HepG2 (cell line): ENCODE results near the gene NENF. TPM values are rescaled to one million over a fixed set of nuclear protein-coding genes. Genes with fewer than 3 reads are reported as not detected.
A peak's percentile ranks its signal among the peaks of the same experiment; 100 is the strongest.

Experiments
- BCL6 ChIP-seq: IDR thresholded peaks from 2 replicates; pipeline ENCODE4 v1.6.1; 2016; ENCODE audit warnings: missing genetic modification reagents, missing compliant biosample characterization
- CHD4 ChIP-seq: fragments of 200-600 bp; sonication (generic); IDR thresholded peaks from 2 replicates; pipeline ENCODE4 v1.7.0; 2017; ENCODE audit warnings: mild to moderate bottlenecking, low read length, borderline replicate concordance
- FOXC1 ChIP-seq: sonication (generic); formaldehyde crosslinking; IDR thresholded peaks from 2 replicates; pipeline ENCODE4 v1.8.0; 2022; ENCODE audit warnings: mild to moderate bottlenecking, missing genetic modification reagents, borderline replicate concordance
- HHEX ChIP-seq: IDR thresholded peaks from 2 replicates; pipeline ENCODE4 v1.6.1; 2016; ENCODE audit warnings: control low read depth
- NFRKB ChIP-seq: fragments of 450-650 bp; IDR thresholded peaks from 2 replicates; pipeline ENCODE4 v1.6.1; 2017
- TBX3 ChIP-seq: fragments of 450-650 bp; IDR thresholded peaks from 2 replicates; pipeline ENCODE4 v1.6.1; 2017; ENCODE audit warnings: antibody characterized with exemption, mild to moderate bottlenecking, inconsistent platforms, borderline replicate concordance
- ZBTB14 ChIP-seq: sonication (generic); formaldehyde crosslinking; IDR thresholded peaks from 2 replicates; pipeline ENCODE4 v1.4.0; 2020; ENCODE audit warnings: missing genetic modification reagents
- ZC3H4 ChIP-seq: sonication (generic); formaldehyde crosslinking; IDR thresholded peaks from 2 replicates; pipeline ENCODE4 v1.4.0; 2020; ENCODE audit warnings: missing genetic modification reagents, borderline replicate concordance
- ZFYVE20 ChIP-seq: sonication (generic); formaldehyde crosslinking; IDR thresholded peaks from 2 replicates; pipeline ENCODE4 v1.8.0; 2023; ENCODE audit warnings: low read depth, mild to moderate bottlenecking, moderate library complexity, missing genetic modification reagents, borderline replicate concordance
- ZNF101 ChIP-seq: sonication (generic); formaldehyde crosslinking; IDR thresholded peaks from 2 replicates; pipeline ENCODE4 v1.4.0; 2020; ENCODE audit warnings: mild to moderate bottlenecking, low read depth, missing genetic modification reagents, borderline replicate concordance
- ZNF503 ChIP-seq: sonication (generic); formaldehyde crosslinking; IDR thresholded peaks from 2 replicates; pipeline ENCODE4 v1.4.0; 2020; ENCODE audit warnings: missing genetic modification reagents
- ZNF607 ChIP-seq: sonication (generic); formaldehyde crosslinking; IDR thresholded peaks from 2 replicates; pipeline ENCODE4 v1.5.1; 2020; ENCODE audit warnings: missing genetic modification reagents, mild to moderate bottlenecking, borderline replicate concordance
- ZNF747 ChIP-seq: sonication (generic); formaldehyde crosslinking; IDR thresholded peaks from 2 replicates; pipeline ENCODE4 v1.8.1; 2023; ENCODE audit warnings: missing genetic modification reagents, mild to moderate bottlenecking, borderline replicate concordance
- ZNF75D ChIP-seq: sonication (generic); formaldehyde crosslinking; IDR thresholded peaks from 2 replicates; pipeline ENCODE4 v1.8.1; 2023; ENCODE audit warnings: missing genetic modification reagents, mild to moderate bottlenecking, borderline replicate concordance
- ZNF773 ChIP-seq: sonication (generic); formaldehyde crosslinking; IDR thresholded peaks from 2 replicates; pipeline ENCODE4 v1.4.0; 2020; ENCODE audit warnings: missing genetic modification reagents, borderline replicate concordance
- ZSCAN31 ChIP-seq: sonication (generic); formaldehyde crosslinking; IDR thresholded peaks from 2 replicates; pipeline ENCODE4 v1.5.0; 2020; ENCODE audit warnings: low read depth, mild to moderate bottlenecking, missing genetic modification reagents
- ZXDC ChIP-seq: sonication (generic); formaldehyde crosslinking; IDR thresholded peaks from 2 replicates; pipeline ENCODE4 v1.5.0; 2020; ENCODE audit warnings: mild to moderate bottlenecking, missing genetic modification reagents
- ZZZ3 ChIP-seq: sonication (generic); formaldehyde crosslinking; IDR thresholded peaks from 2 replicates; pipeline ENCODE4 v1.4.0; 2020; ENCODE audit warnings: missing genetic modification reagents, mild to moderate bottlenecking, borderline replicate concordance
- polyA plus RNA-seq, 8 experiments: library from polyadenylated mRNA; depleted of rRNA in 3 of 8; stranded (reverse) in 7 of 8; unstranded in 1 of 8; fragments of >200 nt; fragmentation: Illumina TruSeq in 4 of 8; extraction: Trizol in 4 of 8; gene quantifications; 2 replicates each; pipeline versions ENCODE4 v1.2.1 to v1.2.3, GENCODE V29; 2011 to 2016; ENCODE audit warnings: low read depth in 4 of 8, missing spikeins in 1 of 8, mixed read lengths in 1 of 8; ENCODE audit not compliant: insufficient read depth in 1 of 8
- total RNA-seq, 5 experiments: library from RNA; depleted of rRNA; stranded (reverse); fragments of >200 nt; fragmentation: Illumina TruSeq; extraction: Trizol; gene quantifications; 2 replicates each; pipeline ENCODE4 v1.2.3, GENCODE V29; 2016; ENCODE audit warnings: low read depth in 1 of 5
- TF ChIP-seq, protein P1 (sequence below): IDR thresholded peaks from 2 replicates; pipeline ENCODE4 v1.6.1; 2016; ENCODE audit warnings: missing biosample characterization, missing genetic modification reagents, low read depth
- TF ChIP-seq, protein P2 (sequence below): sonication (generic); formaldehyde crosslinking; IDR thresholded peaks from 2 replicates; pipeline ENCODE4 v1.5.1; 2020; ENCODE audit warnings: missing genetic modification reagents, mild to moderate bottlenecking, borderline replicate concordance

NENF gene
- total and polyA plus RNA-seq, 2 of the 13 experiments (the other 11 are each of a cell fraction or from before 2014, with no cell fraction given): 31.7 to 40.4 TPM

- TF ChIP-seq ZBTB14: no peak
- TF ChIP-seq NFRKB: no peak
- no peak; the same call in 1 of the 2 replicates for TF ChIP-seq ZSCAN31 (CRISPR knock-in tag)
- TF ChIP-seq TBX3: no peak
- TF ChIP-seq ZNF747 (CRISPR knock-in tag): 0 out of 2 replicates have a peak, but pooled peaks have one; percentile 41
- no peak for TF ChIP-seq ZNF101
- no peak for TF ChIP-seq ZNF503 (CRISPR knock-in tag)
- TF ChIP-seq ZNF607: 0 out of 2 replicates have a peak, but pooled peaks have one; percentile 43
- TF ChIP-seq, protein P1, sequence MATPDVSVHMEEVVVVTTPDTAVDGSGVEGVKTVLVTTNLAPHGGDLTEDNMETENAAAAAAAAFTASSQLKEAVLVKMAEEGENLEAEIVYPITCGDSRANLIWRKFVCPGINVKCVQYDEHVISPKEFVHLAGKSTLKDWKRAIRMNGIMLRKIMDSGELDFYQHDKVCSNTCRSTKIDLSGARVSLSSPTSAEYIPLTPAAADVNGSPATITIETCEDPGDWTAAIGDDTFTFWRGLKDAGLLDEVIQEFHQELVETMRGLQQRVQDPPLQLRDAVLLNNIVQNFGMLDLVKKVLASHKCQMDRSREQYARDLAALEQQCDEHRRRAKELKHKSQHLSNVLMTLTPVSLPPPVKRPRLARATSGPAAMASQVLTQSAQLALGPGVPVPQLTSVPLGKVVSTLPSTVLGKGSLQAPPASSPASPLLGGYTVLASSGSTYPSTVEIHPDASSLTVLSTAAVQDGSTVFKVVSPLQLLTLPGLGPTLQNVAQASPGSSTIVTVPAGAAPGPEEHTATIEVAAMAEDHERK (CRISPR knock-in tag): peak; percentile 49; the same call in 1 of the 2 replicates
- no peak for TF ChIP-seq FOXC1 (CRISPR knock-in tag)
- no peak for TF ChIP-seq HHEX (CRISPR knock-in tag)
- TF ChIP-seq ZXDC: no peak
- no peak for TF ChIP-seq ZNF75D (CRISPR knock-in tag)
- TF ChIP-seq ZNF773 (CRISPR knock-in tag): no peak
- TF ChIP-seq ZFYVE20: no peak
- TF ChIP-seq BCL6 (CRISPR knock-in tag): 0 out of 2 replicates have a peak, but pooled peaks have one; percentile 39
- TF ChIP-seq CHD4: no peak
- TF ChIP-seq ZZZ3 (CRISPR knock-in tag): no peak
- TF ChIP-seq, protein P2, sequence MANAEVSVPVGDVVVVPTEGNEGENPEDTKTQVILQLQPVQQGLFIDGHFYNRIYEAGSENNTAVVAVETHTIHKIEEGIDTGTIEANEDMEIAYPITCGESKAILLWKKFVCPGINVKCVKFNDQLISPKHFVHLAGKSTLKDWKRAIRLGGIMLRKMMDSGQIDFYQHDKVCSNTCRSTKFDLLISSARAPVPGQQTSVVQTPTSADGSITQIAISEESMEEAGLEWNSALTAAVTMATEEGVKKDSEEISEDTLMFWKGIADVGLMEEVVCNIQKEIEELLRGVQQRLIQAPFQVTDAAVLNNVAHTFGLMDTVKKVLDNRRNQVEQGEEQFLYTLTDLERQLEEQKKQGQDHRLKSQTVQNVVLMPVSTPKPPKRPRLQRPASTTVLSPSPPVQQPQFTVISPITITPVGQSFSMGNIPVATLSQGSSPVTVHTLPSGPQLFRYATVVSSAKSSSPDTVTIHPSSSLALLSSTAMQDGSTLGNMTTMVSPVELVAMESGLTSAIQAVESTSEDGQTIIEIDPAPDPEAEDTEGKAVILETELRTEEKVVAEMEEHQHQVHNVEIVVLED (CRISPR knock-in tag): peak; percentile 78
- no peak for TF ChIP-seq ZC3H4 (CRISPR knock-in tag)
Measured at GRCh38 chr1:212414328-212415106, 18.2 kb upstream of the NENF start, which contains the start of gene PACC1 (continued).
